ENCODE results near the gene SPEF2. TPM values are rescaled to one million over a fixed set of nuclear protein-coding genes. Genes with fewer than 3 reads are reported as not detected.

SPEF2 gene
- total and polyA plus RNA-seq, 2 experiments from 2014 or later, result 0.17 to 0.21 TPM

GRCh38 chr5:35618781-35619180 lies 1.1 kb downstream of the SPEF2 start (continued):
- TF ChIP-seq ETS1 (IDR thresholded peaks at IDR 0.05) (no peak), CREB1 (CRISPR knock-in tag; IDR thresholded peaks at IDR 0.05; ENCODE audit: low read depth) (no peak), EZH2phosphoT487 (IDR thresholded peaks at IDR 0.05; ENCODE audit: unreplicated experiment) (no peak)

- Mint-ChIP-seq H3K27me3 (ENCODE audit: insufficient read depth, low read depth, poor library complexity) (peaks cover 16% of the 10 kb centered on the region), H3K36me3 (ENCODE audit: low read depth) (no peaks in the 10 kb centered on the region), H3K9me3 (no peaks in the 10 kb centered on the region), H3K4me1 (no peaks in the 10 kb centered on the region), H3K27ac (no peak overlapping the region), H3K4me3 (no peak overlapping the region)
- Histone ChIP-seq H3K27me3 (ENCODE audit: insufficient read depth) (peaks cover 25% of the 10 kb centered on the region), H3K79me2 (replicated peaks; ENCODE audit: insufficient read depth) (no peaks in the 10 kb centered on the region), H3K4me2 (no peak overlapping the region), H4K20me1 (replicated peaks; ENCODE audit: insufficient read depth) (no peaks in the 10 kb centered on the region), H3K36me3 (ENCODE audit: insufficient read depth) (no peaks in the 10 kb centered on the region), H3K27ac (ENCODE audit: low read depth) (no peak overlapping the region), H3F3A (replicated peaks; ENCODE audit: low read depth) (no peaks in the 10 kb centered on the region), H3K4me3 (no peak overlapping the region), H3K4me1 (ENCODE audit: insufficient read depth) (0 out of 2 replicates have a peak, but pooled peaks cover 4% of the 10 kb centered on the region), H2AFZ (no peak overlapping the region), H3K9me2 (ENCODE audit: insufficient read depth) (no peaks in the 10 kb centered on the region)
- no peak for ATAC-seq
- TF ChIP-seq STAT1 (IDR thresholded peaks at IDR 0.05; ENCODE audit: unreplicated experiment) (no peak), CTCF (conservative IDR thresholded peaks at IDR 0.05; ENCODE audit: low read depth in 2 of 2) (no peak), ETS1 (IDR thresholded peaks at IDR 0.05) (no peak), EZH2phosphoT487 (IDR thresholded peaks at IDR 0.05; ENCODE audit: unreplicated experiment) (no peak), POLR2AphosphoS5 (IDR thresholded peaks at IDR 0.05; ENCODE audit: low read depth) (no peak), NANOG (IDR thresholded peaks at IDR 0.05; ENCODE audit: borderline replicate concordance) (no peak), ZNF331 (CRISPR knock-in tag; IDR thresholded peaks at IDR 0.05; ENCODE audit: low read depth) (no peak), EZH2 (IDR thresholded peaks at IDR 0.05; ENCODE audit: low read depth, unreplicated experiment) (no peak), REST (IDR thresholded peaks at IDR 0.05; ENCODE audit: unreplicated experiment) (no peak), JUNB (IDR thresholded peaks at IDR 0.05; ENCODE audit: unreplicated experiment) (no peak), CREB1 (CRISPR knock-in tag; IDR thresholded peaks at IDR 0.05; ENCODE audit: low read depth) (no peak)
- DNase-seq (ENCODE audit: low spot score), result no peak
These were observed 5.3 kb downstream of the SPEF2 start for GRCh38 chr5:35622974-35623373.
